Activated CD4-positive, CD25-positive, alpha-beta regulatory T cell treated with anti-CD3 and anti-CD28 coated beads, Interleukin-2, amount 50 U/mL, for 16 hours (primary cell): ENCODE data around the gene PTPRN2.
"Not testable (repeated sequence)": the region's sequence is repeated elsewhere in the genome, so short reads cannot be mapped to it uniquely, and the experiment has no call there.

Source experiments
- DNase-seq: peaks from one replicate; pipeline ENCODE4 v3.0.0-alpha.2; 2020; ENCODE audit warnings: low read depth, low spot score

The PTPRN2 gene

GRCh38 chr7:158389514-158390425 is 197.9 kb downstream of the PTPRN2 start:
- DNase-seq: no peak

GRCh38 chr7:158388928-158389327 is 198.7 kb downstream of the PTPRN2 start:
- no peak for DNase-seq

- no peak for DNase-seq
Measured at GRCh38 chr7:158388072-158388471, 199.6 kb downstream of the PTPRN2 start.

GRCh38 chr7:158387546-158387891 is 200.1 kb downstream of the PTPRN2 start:
- no peak for DNase-seq

GRCh38 chr7:158386866-158387545 is 200.6 kb downstream of the PTPRN2 start:
- DNase-seq: no peak

GRCh38 chr7:158386355-158386618 is 201.3 kb downstream of the PTPRN2 start:
- DNase-seq: no peak

- DNase-seq: not testable (repeated sequence)
Measured at GRCh38 chr7:158385496-158386354, 201.9 kb downstream of the PTPRN2 start.

- no peak for DNase-seq
Measured at GRCh38 chr7:158384746-158385145, 202.9 kb downstream of the PTPRN2 start.

GRCh38 chr7:158383665-158384064 is 204.0 kb downstream of the PTPRN2 start:
- no peak for DNase-seq

- no peak for DNase-seq
Measured at GRCh38 chr7:158382363-158383254, 205.0 kb downstream of the PTPRN2 start.

GRCh38 chr7:158381956-158382355 is 205.7 kb downstream of the PTPRN2 start:
- no peak for DNase-seq

- no peak for DNase-seq
Measured at GRCh38 chr7:158378978-158379377, 208.6 kb downstream of the PTPRN2 start.

- DNase-seq: no peak
Measured at GRCh38 chr7:158377800-158378623, 209.6 kb downstream of the PTPRN2 start.

GRCh38 chr7:158376839-158377186 is 210.8 kb downstream of the PTPRN2 start:
- DNase-seq: not testable (repeated sequence)

- DNase-seq: not testable (repeated sequence)
Measured at GRCh38 chr7:158376146-158376838, 211.3 kb downstream of the PTPRN2 start.

- no peak for DNase-seq
Measured at GRCh38 chr7:158375034-158375433, 212.6 kb downstream of the PTPRN2 start.

- no peak for DNase-seq
Measured at GRCh38 chr7:158374586-158374985, 213.0 kb downstream of the PTPRN2 start.

- no peak for DNase-seq
Measured at GRCh38 chr7:158374146-158374545, 213.5 kb downstream of the PTPRN2 start.

- DNase-seq: no peak
Measured at GRCh38 chr7:158373476-158374133, 214.0 kb downstream of the PTPRN2 start.
